WTC11 (cell line): ENCODE measurements around the gene FBXO36. TPM values are rescaled to one million over a fixed set of nuclear protein-coding genes. Genes with fewer than 3 reads are reported as not detected.

Experiments used
- ATAC-seq: fragments of 200-7000 bp; cut with Tn5 transposase; 2 replicates; pipeline ENCODE4 v1.10.0; 2021; ENCODE audit warnings: mild to moderate bottlenecking, moderate library complexity
- CTCF ChIA-PET: fragments of 300-600 bp; sonication (Branson Sonifier 250); formaldehyde crosslinking; loops from one replicate; lab custom pipeline; 2021; ENCODE audit warnings: antibody characterized with exemption; lab: Charles Lee
- POLR2A ChIA-PET: fragments of 350-600 bp; sonication (Branson Sonifier 250); formaldehyde crosslinking; loops from one replicate; lab custom pipeline; 2021; ENCODE audit warnings: antibody characterized with exemption; lab: Charles Lee
- DNase-seq: peaks from one replicate; pipeline ENCODE4 v3.0.0; 2021; ENCODE audit warnings: low spot score
- H3K27ac Mint-ChIP-seq: 2 replicates; pipeline ENCODE4 v1.8.0; 2021; ENCODE audit warnings: mixed read lengths
- H3K27me3 Mint-ChIP-seq: 2 replicates; pipeline ENCODE4 v1.8.0; 2021; ENCODE audit warnings: low read depth, mild to moderate bottlenecking, moderate library complexity, mixed read lengths
- H3K36me3 Mint-ChIP-seq: 2 replicates; pipeline ENCODE4 v1.8.0; 2021; ENCODE audit warnings: mixed read lengths
- H3K4me1 Mint-ChIP-seq: 2 replicates; pipeline ENCODE4 v1.8.0; 2022; ENCODE audit warnings: mixed read lengths
- H3K4me3 Mint-ChIP-seq: 2 replicates; pipeline ENCODE4 v1.8.0; 2021; ENCODE audit warnings: mild to moderate bottlenecking, moderate library complexity, mixed read lengths
- H3K9me3 Mint-ChIP-seq: 2 replicates; pipeline ENCODE4 v1.8.0; 2021; ENCODE audit warnings: mixed read lengths
- EMX1 ChIP-seq: fragments of 250-450 bp; sonication (Bioruptor Pico); IDR thresholded peaks from 2 replicates; pipeline ENCODE4 v1.8.0; 2021; ENCODE audit warnings: mild to moderate bottlenecking
- FOXJ3 ChIP-seq: sonication (generic); formaldehyde crosslinking; IDR thresholded peaks from 2 replicates; pipeline ENCODE4 v1.9.0; 2021; ENCODE audit warnings: missing genetic modification reagents, mild to moderate bottlenecking, borderline replicate concordance
- FOXP1 ChIP-seq: sonication (generic); formaldehyde crosslinking; IDR thresholded peaks from 2 replicates; pipeline ENCODE4 v1.8.0; 2022; ENCODE audit warnings: missing genetic modification reagents, mild to moderate bottlenecking, moderate library complexity, borderline replicate concordance
- GRHL2 ChIP-seq: fragments of 250-450 bp; sonication (Bioruptor Pico); IDR thresholded peaks from 2 replicates; pipeline ENCODE4 v1.8.0; 2022; ENCODE audit warnings: mild to moderate bottlenecking, moderate library complexity; ENCODE audit not compliant: insufficient replicate concordance, severe bottlenecking
- GTF2I ChIP-seq: fragments of 250-450 bp; sonication (Bioruptor Pico); conservative IDR thresholded peaks from 2 replicates; pipeline ENCODE4 v1.4.0; 2021; ENCODE audit warnings: mild to moderate bottlenecking
- IRF2 ChIP-seq: sonication (generic); formaldehyde crosslinking; IDR thresholded peaks from 2 replicates; pipeline ENCODE4 v1.8.0; 2022; ENCODE audit warnings: low read depth, missing genetic modification reagents, borderline replicate concordance
- JUN ChIP-seq: sonication (generic); formaldehyde crosslinking; IDR thresholded peaks from 2 replicates; pipeline ENCODE4 v1.8.0; 2023; ENCODE audit warnings: mild to moderate bottlenecking, missing genetic modification reagents
- KAT7 ChIP-seq: sonication (generic); formaldehyde crosslinking; IDR thresholded peaks from 2 replicates; pipeline ENCODE4 v1.8.1; 2023; ENCODE audit warnings: missing genetic modification reagents, mild to moderate bottlenecking, borderline replicate concordance
- MXD4 ChIP-seq: fragments of 250-450 bp; sonication (Bioruptor Pico); IDR thresholded peaks from 2 replicates; pipeline ENCODE4 v1.8.0; 2021; ENCODE audit warnings: mild to moderate bottlenecking, moderate library complexity, borderline replicate concordance
- NFATC4 ChIP-seq: fragments of 250-450 bp; sonication (Bioruptor Pico); IDR thresholded peaks from 2 replicates; pipeline ENCODE4 v1.9.0; 2021; ENCODE audit warnings: mild to moderate bottlenecking
- NFYB ChIP-seq: sonication (generic); formaldehyde crosslinking; conservative IDR thresholded peaks from 2 replicates; pipeline ENCODE4 v1.8.0; 2022; ENCODE audit warnings: low read depth, missing genetic modification reagents
- NR2C2 ChIP-seq: sonication (generic); formaldehyde crosslinking; IDR thresholded peaks from 2 replicates; pipeline ENCODE4 v1.8.0; 2022; ENCODE audit warnings: mild to moderate bottlenecking, missing genetic modification reagents
- NR3C1 ChIP-seq: sonication (generic); formaldehyde crosslinking; conservative IDR thresholded peaks from 2 replicates; pipeline ENCODE4 v1.8.1; 2023; ENCODE audit warnings: low read depth, mild to moderate bottlenecking, missing genetic modification reagents
- OVOL2 ChIP-seq: fragments of 250-450 bp; sonication (Bioruptor Pico); IDR thresholded peaks from 2 replicates; pipeline ENCODE4 v1.9.0; 2021; ENCODE audit warnings: mild to moderate bottlenecking, borderline replicate concordance
- PRRX2 ChIP-seq: fragments of 250-450 bp; sonication (Bioruptor Pico); IDR thresholded peaks from 2 replicates; pipeline ENCODE4 v1.8.0; 2021; ENCODE audit warnings: mild to moderate bottlenecking
- RELA ChIP-seq: sonication (generic); formaldehyde crosslinking; IDR thresholded peaks from 2 replicates; pipeline ENCODE4 v1.8.1; 2022; ENCODE audit warnings: missing genetic modification reagents, mild to moderate bottlenecking, borderline replicate concordance
- RORB ChIP-seq: fragments of 250-450 bp; sonication (Bioruptor Pico); IDR thresholded peaks from 2 replicates; pipeline ENCODE4 v1.9.0; 2021; ENCODE audit warnings: mild to moderate bottlenecking
- SMAD3 ChIP-seq: sonication (generic); formaldehyde crosslinking; IDR thresholded peaks from 2 replicates; pipeline ENCODE4 v1.8.0; 2022; ENCODE audit warnings: missing genetic modification reagents, mild to moderate bottlenecking, borderline replicate concordance
- ZNF396 ChIP-seq: fragments of 250-450 bp; sonication (Bioruptor Pico); IDR thresholded peaks from 2 replicates; pipeline ENCODE4 v1.8.0; 2021; ENCODE audit warnings: mild to moderate bottlenecking, moderate library complexity, borderline replicate concordance
- total RNA-seq: library from RNA; stranded (reverse); gene quantifications from 3 replicates; pipeline ENCODE4 v1.2.3, GENCODE V29; 2021
- TF ChIP-seq, protein P1 (sequence below): fragments of 200-600 bp; IDR thresholded peaks from 2 replicates; pipeline ENCODE4 v1.8.0; 2022; ENCODE audit warnings: antibody characterized with exemption
- TF ChIP-seq, protein P2 (sequence below): sonication (generic); formaldehyde crosslinking; IDR thresholded peaks from 2 replicates; pipeline ENCODE4 v1.8.1; 2023; ENCODE audit warnings: mild to moderate bottlenecking, missing genetic modification reagents, moderate library complexity
- TF ChIP-seq, protein P3 (sequence below): sonication (generic); formaldehyde crosslinking; IDR thresholded peaks from 2 replicates; pipeline ENCODE4 v1.8.0; 2022; ENCODE audit warnings: mild to moderate bottlenecking, missing genetic modification reagents
- TF ChIP-seq, protein P4 (sequence below): sonication (generic); formaldehyde crosslinking; IDR thresholded peaks from 2 replicates; pipeline ENCODE4 v1.8.0; 2022; ENCODE audit warnings: missing genetic modification reagents
- TF ChIP-seq, protein P5 (sequence below): sonication (generic); formaldehyde crosslinking; conservative IDR thresholded peaks from 2 replicates; pipeline ENCODE4 v1.8.1; 2022; ENCODE audit warnings: mild to moderate bottlenecking, missing genetic modification reagents
- TF ChIP-seq, protein P6 (sequence below): sonication (generic); formaldehyde crosslinking; IDR thresholded peaks from 2 replicates; pipeline ENCODE4 v1.8.1; 2022; ENCODE audit warnings: missing genetic modification reagents, borderline replicate concordance

Gene FBXO36
- total RNA-seq, 1 experiment from 2014 or later = 5.3 TPM

DNA sequence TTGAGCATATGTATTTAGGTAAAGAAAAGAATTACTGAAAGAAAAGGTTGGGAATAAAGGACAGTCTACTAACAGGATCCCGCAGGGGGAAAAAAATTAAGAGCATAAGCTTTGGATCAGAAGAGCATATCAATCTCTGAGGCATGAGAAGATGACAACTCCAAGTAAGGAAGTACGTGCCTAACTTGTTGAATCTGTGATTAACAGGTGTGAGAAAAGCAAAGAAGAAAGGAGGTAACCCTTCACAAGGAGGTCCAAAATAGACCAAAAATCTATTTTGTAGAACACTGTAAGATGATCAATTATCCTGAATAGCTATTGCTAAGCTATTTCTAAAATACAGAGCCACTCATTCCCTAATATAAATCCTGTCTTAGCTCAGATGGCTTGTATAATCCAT, 33.3 kb upstream of the FBXO36 start (continued):
- no peak for TF ChIP-seq GRHL2 (CRISPR knock-in tag)
- no peak for TF ChIP-seq NFYB
- TF ChIP-seq SMAD3 = no peak
- no peak for TF ChIP-seq NR3C1
- no peak for TF ChIP-seq ZNF396 (CRISPR knock-in tag)
- TF ChIP-seq, protein P1, sequence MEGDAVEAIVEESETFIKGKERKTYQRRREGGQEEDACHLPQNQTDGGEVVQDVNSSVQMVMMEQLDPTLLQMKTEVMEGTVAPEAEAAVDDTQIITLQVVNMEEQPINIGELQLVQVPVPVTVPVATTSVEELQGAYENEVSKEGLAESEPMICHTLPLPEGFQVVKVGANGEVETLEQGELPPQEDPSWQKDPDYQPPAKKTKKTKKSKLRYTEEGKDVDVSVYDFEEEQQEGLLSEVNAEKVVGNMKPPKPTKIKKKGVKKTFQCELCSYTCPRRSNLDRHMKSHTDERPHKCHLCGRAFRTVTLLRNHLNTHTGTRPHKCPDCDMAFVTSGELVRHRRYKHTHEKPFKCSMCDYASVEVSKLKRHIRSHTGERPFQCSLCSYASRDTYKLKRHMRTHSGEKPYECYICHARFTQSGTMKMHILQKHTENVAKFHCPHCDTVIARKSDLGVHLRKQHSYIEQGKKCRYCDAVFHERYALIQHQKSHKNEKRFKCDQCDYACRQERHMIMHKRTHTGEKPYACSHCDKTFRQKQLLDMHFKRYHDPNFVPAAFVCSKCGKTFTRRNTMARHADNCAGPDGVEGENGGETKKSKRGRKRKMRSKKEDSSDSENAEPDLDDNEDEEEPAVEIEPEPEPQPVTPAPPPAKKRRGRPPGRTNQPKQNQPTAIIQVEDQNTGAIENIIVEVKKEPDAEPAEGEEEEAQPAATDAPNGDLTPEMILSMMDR = no peak
- no peak for TF ChIP-seq FOXP1
- TF ChIP-seq, protein P2, sequence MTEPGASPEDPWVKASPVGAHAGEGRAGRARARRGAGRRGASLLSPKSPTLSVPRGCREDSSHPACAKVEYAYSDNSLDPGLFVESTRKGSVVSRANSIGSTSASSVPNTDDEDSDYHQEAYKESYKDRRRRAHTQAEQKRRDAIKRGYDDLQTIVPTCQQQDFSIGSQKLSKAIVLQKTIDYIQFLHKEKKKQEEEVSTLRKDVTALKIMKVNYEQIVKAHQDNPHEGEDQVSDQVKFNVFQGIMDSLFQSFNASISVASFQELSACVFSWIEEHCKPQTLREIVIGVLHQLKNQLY = no peak
- TF ChIP-seq, protein P3, sequence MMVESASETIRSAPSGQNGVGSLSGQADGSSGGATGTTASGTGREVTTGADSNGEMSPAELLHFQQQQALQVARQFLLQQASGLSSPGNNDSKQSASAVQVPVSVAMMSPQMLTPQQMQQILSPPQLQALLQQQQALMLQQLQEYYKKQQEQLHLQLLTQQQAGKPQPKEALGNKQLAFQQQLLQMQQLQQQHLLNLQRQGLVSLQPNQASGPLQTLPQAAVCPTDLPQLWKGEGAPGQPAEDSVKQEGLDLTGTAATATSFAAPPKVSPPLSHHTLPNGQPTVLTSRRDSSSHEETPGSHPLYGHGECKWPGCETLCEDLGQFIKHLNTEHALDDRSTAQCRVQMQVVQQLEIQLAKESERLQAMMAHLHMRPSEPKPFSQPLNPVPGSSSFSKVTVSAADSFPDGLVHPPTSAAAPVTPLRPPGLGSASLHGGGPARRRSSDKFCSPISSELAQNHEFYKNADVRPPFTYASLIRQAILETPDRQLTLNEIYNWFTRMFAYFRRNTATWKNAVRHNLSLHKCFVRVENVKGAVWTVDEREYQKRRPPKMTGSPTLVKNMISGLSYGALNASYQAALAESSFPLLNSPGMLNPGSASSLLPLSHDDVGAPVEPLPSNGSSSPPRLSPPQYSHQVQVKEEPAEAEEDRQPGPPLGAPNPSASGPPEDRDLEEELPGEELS (CRISPR knock-in tag) = no peak
- TF ChIP-seq JUN (CRISPR knock-in tag) = no peak

DNA sequence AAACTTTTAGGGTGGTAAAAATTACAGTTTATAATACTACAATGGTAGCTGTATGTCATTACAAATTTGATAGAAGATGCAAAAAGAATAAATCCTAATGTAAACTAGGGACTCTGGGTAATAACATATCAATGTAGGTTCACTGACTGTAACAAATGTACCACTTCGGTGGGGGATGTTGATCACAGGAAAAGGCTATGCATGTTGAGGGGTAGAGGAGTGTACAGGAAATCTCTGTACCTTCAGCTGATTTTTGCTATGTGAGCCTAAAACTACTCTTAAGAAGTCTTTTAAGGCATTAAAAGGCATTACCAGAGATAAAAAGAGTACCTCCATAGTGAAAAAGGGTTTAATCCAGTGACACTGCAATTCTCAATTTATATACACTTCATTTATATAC, 25.4 kb upstream of the FBXO36 start:
- no peaks in the 10 kb centered on the region for H3K36me3 Mint-ChIP-seq
- no peak overlapping the region for H3K4me3 Mint-ChIP-seq
- H3K9me3 Mint-ChIP-seq = no peaks in the 10 kb centered on the region
- ATAC-seq = no peak
- peaks cover 43% of the 10 kb centered on the region for H3K4me1 Mint-ChIP-seq
- TF ChIP-seq OVOL2 = no peak
- TF ChIP-seq KAT7 (CRISPR knock-in tag) = no peak
- no peak for TF ChIP-seq RORB (CRISPR knock-in tag)
- no peak for TF ChIP-seq PRRX2
- TF ChIP-seq, protein P1 = no peak
- no peak for TF ChIP-seq SMAD3
- TF ChIP-seq EMX1 (CRISPR knock-in tag) = no peak
- no peak for TF ChIP-seq MXD4 (CRISPR knock-in tag)
- no peak for TF ChIP-seq RELA (CRISPR knock-in tag)
- TF ChIP-seq, protein P4, sequence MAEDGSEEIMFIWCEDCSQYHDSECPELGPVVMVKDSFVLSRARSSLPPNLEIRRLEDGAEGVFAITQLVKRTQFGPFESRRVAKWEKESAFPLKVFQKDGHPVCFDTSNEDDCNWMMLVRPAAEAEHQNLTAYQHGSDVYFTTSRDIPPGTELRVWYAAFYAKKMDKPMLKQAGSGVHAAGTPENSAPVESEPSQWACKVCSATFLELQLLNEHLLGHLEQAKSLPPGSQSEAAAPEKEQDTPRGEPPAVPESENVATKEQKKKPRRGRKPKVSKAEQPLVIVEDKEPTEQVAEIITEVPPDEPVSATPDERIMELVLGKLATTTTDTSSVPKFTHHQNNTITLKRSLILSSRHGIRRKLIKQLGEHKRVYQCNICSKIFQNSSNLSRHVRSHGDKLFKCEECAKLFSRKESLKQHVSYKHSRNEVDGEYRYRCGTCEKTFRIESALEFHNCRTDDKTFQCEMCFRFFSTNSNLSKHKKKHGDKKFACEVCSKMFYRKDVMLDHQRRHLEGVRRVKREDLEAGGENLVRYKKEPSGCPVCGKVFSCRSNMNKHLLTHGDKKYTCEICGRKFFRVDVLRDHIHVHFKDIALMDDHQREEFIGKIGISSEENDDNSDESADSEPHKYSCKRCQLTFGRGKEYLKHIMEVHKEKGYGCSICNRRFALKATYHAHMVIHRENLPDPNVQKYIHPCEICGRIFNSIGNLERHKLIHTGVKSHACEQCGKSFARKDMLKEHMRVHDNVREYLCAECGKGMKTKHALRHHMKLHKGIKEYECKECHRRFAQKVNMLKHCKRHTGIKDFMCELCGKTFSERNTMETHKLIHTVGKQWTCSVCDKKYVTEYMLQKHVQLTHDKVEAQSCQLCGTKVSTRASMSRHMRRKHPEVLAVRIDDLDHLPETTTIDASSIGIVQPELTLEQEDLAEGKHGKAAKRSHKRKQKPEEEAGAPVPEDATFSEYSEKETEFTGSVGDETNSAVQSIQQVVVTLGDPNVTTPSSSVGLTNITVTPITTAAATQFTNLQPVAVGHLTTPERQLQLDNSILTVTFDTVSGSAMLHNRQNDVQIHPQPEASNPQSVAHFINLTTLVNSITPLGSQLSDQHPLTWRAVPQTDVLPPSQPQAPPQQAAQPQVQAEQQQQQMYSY = no peak
- TF ChIP-seq FOXJ3 (CRISPR knock-in tag) = no peak
- TF ChIP-seq GTF2I (CRISPR knock-in tag) = no peak
- TF ChIP-seq NFATC4 (CRISPR knock-in tag) = no peak
- TF ChIP-seq NR2C2 = no peak
- TF ChIP-seq, protein P2 = no peak
- TF ChIP-seq IRF2 (CRISPR knock-in tag) = no peak
- TF ChIP-seq, protein P5, sequence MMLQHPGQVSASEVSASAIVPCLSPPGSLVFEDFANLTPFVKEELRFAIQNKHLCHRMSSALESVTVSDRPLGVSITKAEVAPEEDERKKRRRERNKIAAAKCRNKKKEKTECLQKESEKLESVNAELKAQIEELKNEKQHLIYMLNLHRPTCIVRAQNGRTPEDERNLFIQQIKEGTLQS (CRISPR knock-in tag) = no peak
- TF ChIP-seq, protein P6, sequence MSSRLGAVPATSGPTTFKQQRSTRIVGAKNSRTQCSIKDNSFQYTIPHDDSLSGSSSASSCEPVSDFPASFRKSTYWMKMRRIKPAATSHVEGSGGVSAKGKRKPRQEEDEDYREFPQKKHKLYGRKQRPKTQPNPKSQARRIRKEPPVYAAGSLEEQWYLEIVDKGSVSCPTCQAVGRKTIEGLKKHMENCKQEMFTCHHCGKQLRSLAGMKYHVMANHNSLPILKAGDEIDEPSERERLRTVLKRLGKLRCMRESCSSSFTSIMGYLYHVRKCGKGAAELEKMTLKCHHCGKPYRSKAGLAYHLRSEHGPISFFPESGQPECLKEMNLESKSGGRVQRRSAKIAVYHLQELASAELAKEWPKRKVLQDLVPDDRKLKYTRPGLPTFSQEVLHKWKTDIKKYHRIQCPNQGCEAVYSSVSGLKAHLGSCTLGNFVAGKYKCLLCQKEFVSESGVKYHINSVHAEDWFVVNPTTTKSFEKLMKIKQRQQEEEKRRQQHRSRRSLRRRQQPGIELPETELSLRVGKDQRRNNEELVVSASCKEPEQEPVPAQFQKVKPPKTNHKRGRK = no peak
- H3K27ac Mint-ChIP-seq = no peak overlapping the region
- ChIA-PET CTCF (no interaction called here), POLR2A (no interaction called here)
- no peak for DNase-seq
- no peaks in the 10 kb centered on the region for H3K27me3 Mint-ChIP-seq
